K562 treated with DMSO at 1 percent for 48 hours (cell line): ENCODE results near the gene HOXD11. TPM values are rescaled to one million over a fixed set of nuclear protein-coding genes. Genes with fewer than 3 reads are reported as not detected.

Source experiments
- total RNA-seq: library from RNA; unstranded; fragments of 300-600 nt; gene quantifications from 2 replicates; pipeline ENCODE4 v1.2.3, GENCODE V29; 2022; ENCODE audit warnings: low replicate concordance; ENCODE audit errors: extremely low read depth

HOXD11 gene
- not detected in 2 replicates for total RNA-seq

DNA sequence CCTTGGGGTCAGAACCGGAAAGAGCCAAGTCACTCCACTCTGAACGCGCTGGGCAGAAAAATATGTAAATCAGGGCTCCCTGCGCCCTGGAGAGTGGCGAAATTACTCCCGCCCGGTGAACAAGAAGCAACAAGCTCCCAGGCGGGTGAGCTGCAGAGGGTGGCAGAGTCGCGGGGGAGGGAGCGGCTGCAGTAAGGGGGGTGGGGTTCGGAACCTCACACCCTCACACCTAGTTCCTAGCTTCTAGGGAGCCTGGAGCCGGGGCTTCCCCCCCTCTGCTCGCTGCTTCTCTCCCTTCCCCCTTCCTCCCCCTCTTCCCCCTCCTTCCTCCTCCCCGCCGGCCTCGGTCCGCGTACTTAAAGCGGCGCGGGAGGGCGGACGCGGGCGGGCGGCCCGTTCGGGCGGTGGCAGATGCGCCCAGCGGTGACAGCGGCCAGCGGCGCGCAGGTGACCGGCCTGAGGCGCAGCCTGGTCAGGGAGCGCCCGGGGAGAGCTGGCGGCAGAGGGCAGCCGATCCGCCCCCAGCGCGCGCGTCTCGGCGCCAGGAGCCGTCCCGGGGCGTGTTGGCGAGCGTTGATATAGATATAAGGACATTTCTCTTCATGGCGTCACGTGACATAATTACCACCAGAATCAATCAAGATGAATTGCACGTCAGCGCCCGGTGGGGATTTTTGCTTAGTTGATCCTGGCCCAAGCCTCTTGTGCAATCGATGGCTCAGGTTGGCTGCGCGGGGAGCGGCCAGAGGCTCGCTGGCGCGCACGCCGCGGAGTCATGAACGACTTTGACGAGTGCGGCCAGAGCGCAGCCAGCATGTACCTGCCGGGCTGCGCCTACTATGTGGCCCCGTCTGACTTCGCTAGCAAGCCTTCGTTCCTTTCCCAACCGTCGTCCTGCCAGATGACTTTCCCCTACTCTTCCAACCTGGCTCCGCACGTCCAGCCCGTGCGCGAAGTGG, at the start of gene HOXD11:
HOXD11 (plus strand) TSS at position 700 of the 959 bp plus-strand sequence; CDS start at position 776, 76 bp downstream.

DNA sequence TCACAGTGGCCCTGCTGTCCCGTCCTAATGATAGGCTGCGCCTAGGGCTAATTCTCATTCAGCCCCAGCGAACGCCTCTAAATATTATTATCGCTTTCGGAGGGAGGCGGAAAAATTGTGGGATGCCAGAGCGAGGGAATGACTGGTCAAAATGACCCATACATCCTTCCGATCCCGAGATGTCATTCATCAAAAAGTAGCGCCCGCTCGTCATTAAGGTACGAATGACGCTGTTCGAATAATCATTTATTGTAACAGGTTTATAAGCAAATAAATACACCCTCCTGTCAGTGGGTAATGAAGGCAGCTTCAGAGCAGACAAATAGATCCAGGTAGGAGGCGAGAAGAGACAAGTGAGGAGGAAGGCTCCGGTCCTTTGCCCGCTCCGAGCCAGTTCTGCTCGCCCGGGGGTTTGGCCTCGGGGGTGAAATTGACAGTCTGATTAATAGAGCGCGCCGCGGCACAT, 23.3 kb upstream of the HOXD11 start, which contains the start of gene EVX2:
EVX2 (minus strand) TSS at position 167 of the 466 bp plus-strand sequence. CDS start 186 bp downstream, outside the sequence.

DNA sequence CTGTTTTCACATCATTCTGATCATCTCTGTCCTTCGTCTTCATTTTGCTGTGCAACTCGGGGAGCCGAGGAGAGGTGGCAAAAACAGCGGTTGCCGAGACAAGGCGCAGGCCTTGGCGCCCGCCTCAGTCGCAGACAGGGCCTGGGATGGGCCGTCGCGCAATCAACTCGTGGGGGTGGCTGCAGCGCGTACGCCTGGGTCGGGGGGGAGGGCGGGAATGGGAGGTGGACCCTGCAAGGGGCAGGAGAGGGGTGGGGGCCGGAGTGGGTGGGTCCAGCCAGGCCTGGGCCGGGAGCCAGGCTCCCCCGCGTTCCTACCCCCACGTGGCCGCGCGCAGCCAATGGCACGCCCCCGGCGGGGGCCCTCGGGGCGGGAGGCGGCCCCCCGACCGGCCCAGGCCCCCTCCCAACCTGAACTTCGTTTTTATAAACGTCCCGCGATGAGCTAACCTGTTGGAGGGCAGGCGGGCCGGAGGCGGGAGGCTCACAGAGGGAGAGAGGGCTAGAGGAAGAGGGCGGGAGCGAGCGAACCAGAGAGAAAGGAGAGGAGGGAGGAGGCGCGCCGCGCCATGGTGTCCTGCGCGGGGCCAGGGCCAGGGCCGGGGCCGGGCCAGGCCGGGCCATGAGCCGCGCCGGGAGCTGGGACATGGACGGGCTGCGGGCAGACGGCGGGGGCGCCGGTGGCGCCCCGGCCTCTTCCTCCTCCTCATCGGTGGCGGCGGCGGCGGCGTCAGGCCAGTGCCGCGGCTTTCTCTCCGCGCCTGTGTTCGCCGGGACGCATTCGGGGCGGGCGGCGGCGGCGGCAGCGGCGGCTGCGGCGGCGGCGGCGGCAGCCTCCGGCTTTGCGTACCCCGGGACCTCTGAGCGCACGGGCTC, 14.6 kb upstream of the HOXD11 start, which contains the start of gene HOXD13:
HOXD13 (plus strand) TSS at position 452 of the 875 bp plus-strand sequence; CDS start at position 622, 170 bp downstream.

DNA sequence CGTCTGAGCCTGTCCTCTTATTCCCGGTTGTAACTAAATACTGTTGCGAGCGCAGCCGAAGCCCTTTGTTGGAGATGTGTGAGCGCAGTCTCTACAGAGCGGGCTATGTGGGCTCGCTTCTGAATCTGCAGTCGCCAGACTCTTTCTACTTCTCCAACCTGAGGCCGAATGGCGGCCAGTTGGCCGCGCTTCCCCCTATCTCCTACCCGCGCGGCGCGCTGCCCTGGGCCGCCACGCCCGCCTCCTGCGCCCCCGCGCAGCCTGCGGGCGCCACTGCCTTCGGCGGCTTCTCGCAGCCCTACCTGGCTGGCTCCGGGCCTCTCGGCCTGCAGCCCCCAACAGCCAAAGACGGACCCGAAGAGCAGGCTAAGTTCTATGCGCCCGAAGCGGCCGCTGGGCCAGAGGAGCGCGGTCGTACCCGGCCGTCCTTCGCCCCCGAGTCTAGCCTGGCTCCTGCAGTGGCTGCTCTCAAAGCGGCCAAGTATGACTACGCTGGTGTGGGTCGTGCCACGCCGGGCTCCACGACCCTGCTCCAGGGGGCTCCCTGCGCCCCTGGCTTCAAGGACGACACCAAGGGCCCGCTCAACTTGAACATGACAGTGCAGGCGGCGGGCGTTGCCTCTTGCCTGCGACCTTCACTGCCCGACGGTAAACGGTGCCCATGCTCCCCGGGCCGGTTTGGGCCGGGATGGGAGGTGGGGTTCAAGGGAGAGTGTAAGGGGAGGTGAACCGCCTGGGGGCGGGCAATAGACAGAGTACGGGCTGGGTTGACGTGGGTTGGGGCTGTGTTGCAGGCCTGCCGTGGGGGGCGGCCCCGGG, 7.1 kb upstream of the HOXD11 start, which contains the start of gene HOXD12:
HOXD12 (plus strand) TSS at position 68 of the 819 bp plus-strand sequence; CDS start at position 75, 7 bp downstream.

DNA sequence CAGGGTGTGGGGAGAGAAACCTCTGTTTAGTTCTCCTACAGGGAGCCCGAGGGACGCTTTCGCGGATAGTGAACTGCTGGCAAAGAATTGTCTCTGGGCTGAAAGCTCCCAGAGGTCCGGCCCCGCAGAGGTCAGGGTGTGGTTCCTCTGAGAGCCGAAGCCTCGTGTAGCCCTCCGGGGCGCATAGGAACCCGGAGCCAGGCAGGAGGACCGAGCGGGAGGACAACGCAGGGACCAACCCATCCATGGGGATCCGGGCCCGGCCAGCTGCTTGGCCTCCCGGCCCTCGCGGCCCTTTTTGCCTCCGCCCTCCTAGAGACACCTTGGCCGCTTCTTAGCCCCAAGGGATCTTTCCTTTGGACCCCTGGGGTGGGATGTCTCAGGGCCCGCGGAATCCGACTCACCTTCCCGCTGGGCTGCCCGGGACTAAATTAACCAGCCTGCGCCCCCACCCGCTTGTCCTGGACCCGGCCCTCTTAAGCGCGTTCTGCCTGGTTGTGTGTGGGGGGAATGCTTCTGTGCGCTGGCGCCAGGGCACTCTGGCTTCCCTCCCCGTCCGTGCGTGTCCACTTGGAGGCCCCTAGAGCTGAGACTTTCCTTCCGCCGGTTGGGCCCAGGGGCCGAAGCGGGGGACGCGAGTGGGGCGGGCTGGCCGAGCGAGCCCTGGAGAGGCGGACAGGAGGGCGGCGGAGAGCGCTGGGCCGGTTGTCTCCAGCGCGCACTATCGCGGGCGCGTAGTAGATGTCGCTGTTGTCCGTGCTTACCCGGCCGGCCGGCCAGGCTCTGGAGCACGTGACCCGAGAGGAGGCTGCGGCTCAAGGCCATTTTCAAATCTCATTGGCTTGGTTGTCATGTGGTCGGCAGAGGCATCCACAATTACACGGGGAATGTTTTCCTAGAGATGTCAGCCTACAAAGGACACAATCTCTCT, 9.1 kb downstream of the HOXD11 start, which contains the start of gene HOXD10:
HOXD10 (plus strand) TSS at position 896 of the 931 bp plus-strand sequence. CDS start 56 bp downstream, outside the sequence.

DNA sequence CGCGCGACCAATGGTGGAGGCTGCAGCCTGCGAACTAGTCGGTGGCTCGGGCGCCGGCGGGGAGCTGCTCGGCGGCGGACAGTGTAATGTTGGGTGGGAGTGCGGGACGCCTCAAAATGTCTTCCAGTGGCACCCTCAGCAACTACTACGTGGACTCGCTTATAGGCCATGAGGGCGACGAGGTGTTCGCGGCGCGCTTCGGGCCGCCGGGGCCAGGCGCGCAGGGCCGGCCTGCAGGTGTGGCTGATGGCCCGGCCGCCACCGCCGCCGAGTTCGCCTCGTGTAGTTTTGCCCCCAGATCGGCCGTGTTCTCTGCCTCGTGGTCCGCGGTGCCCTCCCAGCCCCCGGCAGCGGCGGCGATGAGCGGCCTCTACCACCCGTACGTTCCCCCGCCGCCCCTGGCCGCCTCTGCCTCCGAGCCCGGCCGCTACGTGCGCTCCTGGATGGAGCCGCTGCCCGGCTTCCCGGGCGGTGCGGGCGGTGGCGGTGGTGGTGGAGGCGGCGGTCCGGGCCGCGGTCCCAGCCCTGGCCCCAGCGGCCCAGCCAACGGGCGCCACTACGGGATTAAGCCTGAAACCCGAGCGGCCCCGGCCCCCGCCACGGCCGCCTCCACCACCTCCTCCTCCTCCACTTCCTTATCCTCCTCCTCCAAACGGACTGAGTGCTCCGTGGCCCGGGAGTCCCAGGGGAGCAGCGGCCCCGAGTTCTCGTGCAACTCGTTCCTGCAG, 15.8 kb downstream of the HOXD11 start, which contains the start of gene HOXD9:
HOXD9 (plus strand) TSS at position 37 of the 728 bp plus-strand sequence; CDS start at position 87, 50 bp downstream.

DNA sequence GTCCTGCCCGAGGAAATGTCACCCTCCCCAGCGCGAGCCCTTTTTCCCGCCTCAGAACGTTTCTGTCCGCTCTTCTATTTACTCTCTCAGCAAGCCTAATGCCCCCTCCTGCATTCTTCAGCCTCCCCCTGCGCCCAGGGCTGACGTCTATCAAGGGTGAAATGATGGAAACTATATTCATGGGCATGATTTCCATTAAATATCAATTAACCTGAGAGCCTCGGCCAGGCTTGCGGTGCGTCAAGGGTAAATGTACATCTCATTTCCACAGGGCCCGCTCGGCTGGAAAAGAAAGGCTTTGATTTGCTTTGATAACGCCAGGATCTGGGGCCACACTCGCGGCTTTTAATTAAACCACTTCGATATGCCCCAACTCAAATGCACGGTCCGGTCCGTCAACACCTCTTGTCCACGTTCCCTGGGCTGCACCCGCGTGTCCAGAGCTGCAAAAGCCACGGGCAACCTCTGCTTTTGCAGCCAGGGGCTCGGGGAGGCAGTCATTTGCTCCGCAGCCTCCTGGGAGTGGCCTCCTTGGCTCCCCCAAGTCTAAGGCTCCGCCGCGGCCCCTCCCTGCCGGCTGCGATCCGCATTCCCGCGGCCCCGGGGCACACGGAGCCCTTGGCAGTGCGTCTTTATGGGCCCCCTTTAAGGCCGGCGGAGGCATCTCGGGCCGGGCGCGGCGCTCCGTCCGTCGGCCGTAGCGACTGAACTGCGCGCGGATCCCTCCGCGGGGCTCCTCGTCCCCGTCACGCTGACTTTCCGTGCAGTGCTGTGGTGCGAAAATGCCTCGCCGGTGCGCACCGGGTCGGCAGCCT, 22.1 kb downstream of the HOXD11 start, which contains the start of gene HOXD8:
HOXD8 (plus strand) TSS at position 724 of the 815 bp plus-strand sequence. CDS start 662 bp downstream, outside the sequence.

DNA sequence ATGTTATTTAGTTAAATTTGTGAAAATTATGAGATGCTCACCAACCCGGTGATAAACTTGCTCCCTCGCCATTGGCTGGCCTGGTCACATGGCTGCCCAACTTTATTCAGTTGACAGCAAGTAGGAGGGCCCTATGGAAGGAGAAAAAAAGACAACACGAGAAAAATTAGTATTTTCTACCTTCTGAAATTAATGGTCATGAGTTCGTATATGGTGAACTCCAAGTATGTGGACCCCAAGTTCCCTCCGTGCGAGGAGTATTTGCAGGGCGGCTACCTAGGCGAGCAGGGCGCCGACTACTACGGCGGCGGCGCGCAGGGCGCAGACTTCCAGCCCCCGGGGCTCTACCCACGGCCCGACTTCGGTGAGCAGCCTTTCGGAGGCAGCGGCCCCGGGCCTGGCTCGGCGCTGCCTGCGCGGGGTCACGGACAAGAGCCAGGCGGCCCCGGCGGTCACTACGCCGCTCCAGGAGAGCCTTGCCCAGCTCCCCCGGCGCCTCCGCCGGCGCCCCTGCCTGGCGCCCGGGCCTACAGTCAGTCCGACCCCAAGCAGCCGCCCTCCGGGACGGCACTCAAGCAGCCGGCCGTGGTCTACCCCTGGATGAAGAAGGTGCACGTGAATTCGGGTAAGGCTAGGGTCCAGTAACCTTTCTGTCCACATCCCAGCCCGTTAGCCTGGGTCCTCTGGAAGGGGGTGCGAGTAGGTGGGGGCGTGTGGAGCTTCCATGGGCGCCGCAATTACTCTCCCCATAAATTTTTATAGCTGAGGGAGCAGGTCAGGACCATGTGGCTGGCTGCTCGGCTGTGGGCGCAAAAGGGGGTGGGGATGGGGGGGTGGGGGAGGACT, 44.6 kb downstream of the HOXD11 start, which contains the start of gene HOXD4:
HOXD4 (plus strand) TSS at position 109 of the 846 bp plus-strand sequence; CDS start at position 193, 84 bp downstream.

DNA sequence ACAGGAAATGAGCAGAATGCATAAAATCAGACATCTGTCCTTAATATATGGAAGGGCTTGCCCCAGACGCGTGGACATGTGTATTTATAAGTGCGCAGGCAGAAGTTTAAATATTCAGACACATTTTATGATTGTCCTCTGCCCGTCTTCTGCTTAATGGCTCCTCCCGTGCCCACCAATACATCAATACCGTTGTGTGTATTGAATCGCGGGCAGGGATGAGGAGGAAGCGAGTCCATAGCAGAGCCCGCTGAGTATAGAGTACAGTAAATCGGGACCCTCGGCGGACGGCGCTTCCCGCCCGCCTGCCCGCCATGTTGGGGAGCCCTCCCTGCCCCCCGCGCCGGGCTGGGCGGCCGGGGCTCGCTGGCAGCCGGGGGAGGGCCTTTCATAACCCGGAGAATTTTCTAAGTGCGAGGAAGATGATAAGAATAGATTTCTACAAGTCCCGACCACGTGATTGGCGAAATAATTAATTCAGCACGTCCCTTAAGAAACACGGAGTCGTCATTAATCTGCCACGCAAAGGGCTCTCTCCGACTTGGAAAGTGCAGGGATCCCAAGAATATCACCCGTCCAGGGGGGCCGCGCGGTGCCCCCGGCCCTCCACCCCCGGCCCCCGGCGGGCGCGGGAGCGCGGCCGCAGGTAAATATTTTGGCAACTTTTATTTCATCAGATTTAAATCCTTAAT, 49.9 kb downstream of the HOXD11 start, which contains the start of gene HOXD3:
HOXD3 (plus strand) TSS at position 501 of the 692 bp plus-strand sequence. CDS start 11,808 bp downstream, outside the sequence.

Other genes starting within 250 kb of the HOXD11 start
- not detected in 2 replicates for gene LNPK, start 105.0 kb upstream of the HOXD11 start, total RNA-seq
- not detected in 2 replicates for gene EVX2, start 23.3 kb upstream of the HOXD11 start, total RNA-seq
- not detected in 2 replicates for gene HOXD13, start 14.6 kb upstream of the HOXD11 start, total RNA-seq
- not detected in 2 replicates for gene HOXD12, start 7.5 kb upstream of the HOXD11 start, total RNA-seq
- not detected in 2 replicates for gene HOXD10, start 9.5 kb downstream of the HOXD11 start, total RNA-seq
- gene HOXD9, start 15.4 kb downstream of the HOXD11 start, total RNA-seq, result not detected in 2 replicates
- gene HOXD8, start 22.4 kb downstream of the HOXD11 start, total RNA-seq, result not detected in 2 replicates
- not detected in 2 replicates for gene HOXD4, start 44.3 kb downstream of the HOXD11 start, total RNA-seq
- not detected in 2 replicates for gene HOXD3, start 50.0 kb downstream of the HOXD11 start, total RNA-seq
- gene HOXD1, start 81.4 kb downstream of the HOXD11 start, total RNA-seq, result not detected in 2 replicates
- not detected in 2 replicates for gene MTX2, start 162.2 kb downstream of the HOXD11 start, total RNA-seq